GM10266 (cell line): ENCODE results near the gene ZDHHC17.

Experiments used
- DNase-seq: peaks from one replicate; pipeline ENCODE4 v3.0.0; 2012; ENCODE audit errors: extremely low spot score
- CTCF ChIP-seq: IDR thresholded peaks from 2 replicates; pipeline ENCODE4 v1.5.1; 2012; ENCODE audit warnings: mild to moderate bottlenecking, low read depth; ENCODE audit not compliant: control insufficient read depth, insufficient read depth; ENCODE audit errors: missing control alignments

The ZDHHC17 gene

GRCh38 chr12:76799362-76799761 lies 35.4 kb downstream of the ZDHHC17 start:
- TF ChIP-seq CTCF, result no peak
- DNase-seq, result no peak

GRCh38 chr12:76802060-76802459 lies 38.1 kb downstream of the ZDHHC17 start:
- TF ChIP-seq CTCF, result no peak
- DNase-seq, result no peak

GRCh38 chr12:76804435-76804976 lies 40.6 kb downstream of the ZDHHC17 start:
- TF ChIP-seq CTCF, result no peak
- DNase-seq, result no peak

- no peak for DNase-seq
- no peak for TF ChIP-seq CTCF
These were observed 46.9 kb downstream of the ZDHHC17 start for GRCh38 chr12:76810671-76811419.

GRCh38 chr12:76811976-76812375 lies 48.1 kb downstream of the ZDHHC17 start:
- DNase-seq, result no peak
- no peak for TF ChIP-seq CTCF

GRCh38 chr12:76813265-76813664 lies 49.4 kb downstream of the ZDHHC17 start:
- no peak for DNase-seq
- TF ChIP-seq CTCF, result no peak

- no peak for TF ChIP-seq CTCF
- no peak for DNase-seq
These were observed 50.1 kb downstream of the ZDHHC17 start for GRCh38 chr12:76813972-76814371.
